Fibroblast of lung (primary cell): ENCODE results near the gene FZD8.

Experiments used
- CTCF ChIP-seq, 2 donors: IDR thresholded peaks in 1 of 2; conservative IDR thresholded peaks in 1 of 2; 1 replicate in 1 of 2; 2 replicates in 1 of 2; pipeline ENCODE4 v1.5.1; 2011 to 2012; ENCODE audit warnings: low read length in 2 of 2, control low read depth in 1 of 2, inconsistent platforms in 1 of 2, low read depth in 1 of 2, mild to moderate bottlenecking in 1 of 2
- EZH2 ChIP-seq: IDR thresholded peaks from 2 replicates; pipeline ENCODE4 v1.5.1; 2012; ENCODE audit warnings: low read length, control low read depth, mild to moderate bottlenecking; ENCODE audit errors: missing control alignments

- TF ChIP-seq CTCF (conservative IDR thresholded peaks at IDR 0.05 in 1 of 2, IDR thresholded peaks at IDR 0.05 in 1 of 2; ENCODE audit: low read depth in 1 of 2, low read length in 2 of 2) (no peak), EZH2 (no peak)
Observed at GRCh38 chr10:35667270-35667889, 25.3 kb upstream of the FZD8 start.
